K562 (cell line): ENCODE measurements around the gene TXNDC15. TPM values are rescaled to one million over a fixed set of nuclear protein-coding genes. Genes with fewer than 3 reads are reported as not detected.

Experiments
- ATAC-seq: fragments of 200-7000 bp; cut with Tn5 transposase; 3 replicates; pipeline ENCODE4 v1.9.1; 2020; ENCODE audit warnings: moderate library complexity
- BruUV-seq: library from RNA; stranded (reverse); fragments of 400-500 nt; replicated peaks from 2 replicates; lab custom pipeline; 2021; lab: Mats Ljungman, UMichigan
- CTCF ChIA-PET: fragments of 300-600 bp; formaldehyde crosslinking; extraction: SDS; loops from one replicate; lab custom pipeline; 2021; ENCODE audit warnings: low intra/inter-chr PET ratio; lab: Yijun Ruan, JAX
- POLR2A ChIA-PET: fragments of 300-600, 350-650 bp; sonication (Branson Sonifier 250); formaldehyde crosslinking; extraction: SDS; loops from one replicate; lab custom pipeline; 2021; ENCODE audit warnings: antibody characterized with exemption, inconsistent platforms; lab: Yijun Ruan, JAX
- DNase-seq, 4 experiments: peaks; one replicate each; pipeline versions ENCODE4 v3.0.0 to v3.0.0-alpha.2; 2011 to 2018; ENCODE audit warnings: low spot score in 3 of 4, mixed read lengths in 3 of 4; ENCODE audit errors: extremely low read depth in 1 of 4
- FAIRE-seq: peaks from 2 replicates; lab custom pipeline; 2011; peaks lifted over from hg19 to GRCh38; lab: Jason Lieb, UNC
- H2AFZ ChIP-seq: 2 replicates; pipeline ENCODE4 v1.6.0; 2011; ENCODE audit warnings: low read depth, low read length, control low read depth, inconsistent platforms
- H3K27ac ChIP-seq: fragments of 200-600 bp; 3 replicates; pipeline ENCODE4 v1.8.0; 2011; ENCODE audit warnings: low read depth, mild to moderate bottlenecking, control low read depth, inconsistent platforms, low read length, moderate library complexity, mixed read lengths; ENCODE audit errors: extremely low read depth
- H3K27me3 ChIP-seq, 2 experiments: fragments of 300-600 bp in 1 of 2; 2 replicates in 1 of 2; 3 replicates in 1 of 2; pipeline versions ENCODE4 v1.6.0 to v1.8.0; 2011; ENCODE audit warnings: inconsistent platforms in 2 of 2, low read length in 2 of 2, mild to moderate bottlenecking in 1 of 2, mixed read lengths in 1 of 2, moderate library complexity in 1 of 2; ENCODE audit not compliant: control insufficient read depth in 2 of 2, insufficient read depth in 2 of 2
- H3K36me3 ChIP-seq: fragments of 300-600 bp; 3 replicates; pipeline ENCODE4 v1.8.0; 2011; ENCODE audit warnings: mild to moderate bottlenecking, low read length, inconsistent platforms; ENCODE audit not compliant: control insufficient read depth, insufficient read depth
- H3K4me1 ChIP-seq, 2 experiments: fragments of 200-600 bp in 1 of 2; replicated peaks in 1 of 2; 2 replicates in 1 of 2; 3 replicates in 1 of 2; pipeline versions ENCODE4 v1.5.1 to v1.8.0; 2011; ENCODE audit warnings: inconsistent platforms in 2 of 2, low read length in 2 of 2, mild to moderate bottlenecking in 1 of 2, mixed read lengths in 1 of 2, moderate library complexity in 1 of 2; ENCODE audit not compliant: control insufficient read depth in 2 of 2, insufficient read depth in 2 of 2
- H3K4me2 ChIP-seq: 2 replicates; pipeline ENCODE4 v1.6.1; 2011; ENCODE audit warnings: low read length, control low read depth, inconsistent platforms, mixed read lengths; ENCODE audit not compliant: insufficient read depth
- H3K4me3 ChIP-seq: fragments of 200-600 bp; sonication (generic), shearing (Covaris generic); 2 replicates; pipeline ENCODE4 v1.5.1; 2016; ENCODE audit warnings: control low read depth, inconsistent platforms
- H3K79me2 ChIP-seq: fragments of 200-600 bp; 3 replicates; pipeline ENCODE4 v1.8.0; 2011; ENCODE audit warnings: low read length, inconsistent platforms; ENCODE audit not compliant: control insufficient read depth, insufficient read depth
- H3K9ac ChIP-seq, 2 experiments: 2 replicates each; pipeline versions ENCODE4 v1.6.0 to v1.6.1; 2011; ENCODE audit warnings: low read depth in 2 of 2, low read length in 2 of 2, control low read depth in 1 of 2, inconsistent platforms in 1 of 2, mild to moderate bottlenecking in 1 of 2, mixed read lengths in 1 of 2; ENCODE audit not compliant: insufficient read depth in 1 of 2
- H3K9me1 ChIP-seq: one replicate; pipeline ENCODE4 v1.6.0; 2011; ENCODE audit warnings: inconsistent platforms, mild to moderate bottlenecking, low read length, moderate library complexity; ENCODE audit not compliant: control insufficient read depth, insufficient read depth
- H3K9me3 ChIP-seq: replicated peaks from 2 replicates; pipeline ENCODE4 v1.5.1; 2011; ENCODE audit warnings: low read depth, low read length, inconsistent platforms; ENCODE audit not compliant: control insufficient read depth, insufficient read depth
- H4K20me1 ChIP-seq: replicated peaks from 2 replicates; pipeline ENCODE4 v1.6.1; 2011; ENCODE audit warnings: low read length, inconsistent platforms, mixed read lengths; ENCODE audit not compliant: control insufficient read depth, insufficient read depth
- FOSL1 ChIP-seq: fragments of 200-800 bp; sonication (Bioruptor generic); conservative IDR thresholded peaks from 2 replicates; pipeline ENCODE4 v1.6.1; 2016; ENCODE audit warnings: missing genetic modification characterization, missing compliant biosample characterization
- GABPA ChIP-seq: fragments of 200-800 bp; sonication (Bioruptor generic); conservative IDR thresholded peaks from 2 replicates; pipeline ENCODE4 v1.6.1; 2016; ENCODE audit warnings: low read depth, missing genetic modification characterization, missing compliant biosample characterization
- POLR3G ChIP-seq: IDR thresholded peaks from 2 replicates; pipeline ENCODE4 v1.6.1; 2011; ENCODE audit not compliant: insufficient read length, insufficient replicate concordance; ENCODE audit errors: extremely low read depth
- ZBTB8A ChIP-seq: fragments of 450-650 bp; IDR thresholded peaks from 2 replicates; pipeline ENCODE4 v1.6.1; 2018; ENCODE audit warnings: mild to moderate bottlenecking, moderate library complexity; ENCODE audit not compliant: partially characterized antibody
- ZNF586 ChIP-seq: fragments of 450-650 bp; formaldehyde crosslinking; conservative IDR thresholded peaks from 2 replicates; pipeline ENCODE4 v1.4.0; 2020; ENCODE audit warnings: mild to moderate bottlenecking, moderate library complexity
- ZNF780A ChIP-seq: fragments of 250-450 bp; sonication (Bioruptor Pico); IDR thresholded peaks from 2 replicates; pipeline ENCODE4 v1.5.0; 2021; ENCODE audit warnings: mild to moderate bottlenecking
- WGBS: fragments of 100-300 bp; shearing (Covaris generic); methylation state at CpG from one replicate; pipeline ENCODE4 v1.1.6; 2016; ENCODE audit warnings: low coverage, mixed read lengths; ENCODE audit not compliant: insufficient coverage; ENCODE audit errors: missing lambda C conversion rate; 5-methylcytosine and 5-hydroxymethylcytosine counted together
- in situ Hi-C: fragments of 300-500 bp; cut with MboI; formaldehyde crosslinking; loops from 4 replicates; pipeline ENCODE4 v1.15.0; 2018; ENCODE audit warnings: inconsistent platforms, mixed read lengths
- intact Hi-C: fragments of 100-400 bp; cut with micrococcal nuclease; formaldehyde crosslinking; loops from 2 replicates; pipeline ENCODE4 v1.14.2; 2022
- polyA plus RNA-seq, 8 experiments: library from polyadenylated mRNA; depleted of rRNA in 4 of 8; stranded (reverse) in 5 of 8; unstranded in 3 of 8; fragments of >200 nt; fragmentation: Nextera tagmentation in 2 of 8; fragmentation: Illumina TruSeq in 1 of 8; extraction: Ambion mirVana in 2 of 8; extraction: Trizol in 1 of 8; gene quantifications; 2 replicates each; pipeline versions ENCODE4 v1.2.1 to v1.2.3, GENCODE V29; 2011 to 2014; ENCODE audit warnings: inconsistent platforms in 1 of 8, missing spikeins in 1 of 8
- total RNA-seq, 7 experiments: library from RNA; depleted of rRNA in 6 of 7; stranded (reverse); fragments of >200 nt in 6 of 7; fragmentation: Illumina TruSeq in 2 of 7; extraction: Trizol in 2 of 7; gene quantifications; 2 replicates each; pipeline versions ENCODE4 v1.2.1 to v1.2.3, GENCODE V29; 2011 to 2021; ENCODE audit warnings: low replicate concordance in 1 of 7
- TF ChIP-seq, protein P1 (sequence below): fragments of 450-650 bp; IDR thresholded peaks from one replicate; pipeline ENCODE4 v1.6.1; 2018; ENCODE audit warnings: mild to moderate bottlenecking, moderate library complexity; ENCODE audit not compliant: partially characterized antibody
- TF ChIP-seq, protein P2 (sequence below): IDR thresholded peaks from 3 replicates; pipeline ENCODE4 v1.6.1; 2011; ENCODE audit warnings: borderline replicate concordance, mild to moderate bottlenecking, moderate library complexity; ENCODE audit not compliant: insufficient read length; ENCODE audit errors: extremely low read depth

The TXNDC15 gene
- total and polyA plus RNA-seq, 9 of the 15 experiments (the other 6 are each of a cell fraction or from before 2014, with no cell fraction given), result 3.0 to 15.4 (median 12.3) TPM

- no peak for TF ChIP-seq FOSL1 (tag)
These were observed 43.1 kb downstream of the TXNDC15 start (continued) for GRCh38 chr5:134917070-134917815.

DNA sequence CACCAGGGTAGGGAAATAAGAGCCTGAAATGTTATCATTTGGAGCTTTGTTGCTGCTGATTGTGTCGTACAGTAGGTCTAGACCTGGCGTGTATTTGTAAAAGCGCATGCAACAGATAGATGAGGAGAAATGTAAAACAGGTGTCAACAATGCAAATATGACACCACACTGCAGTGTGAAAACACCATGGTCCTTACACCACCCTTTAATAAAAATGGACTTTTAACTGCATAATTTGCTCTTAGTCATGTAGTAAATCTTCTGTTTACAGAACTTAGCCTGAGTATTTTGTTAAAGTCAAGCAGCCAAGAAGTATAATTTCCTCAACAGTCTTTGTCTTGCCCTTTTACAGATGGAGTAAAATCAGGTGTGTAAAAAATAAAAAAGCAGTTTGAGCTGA, 44.7 kb downstream of the TXNDC15 start:
- CTCF ChIA-PET, result no interaction called here
- no peak for FAIRE-seq
- H3K4me1 ChIP-seq, result no peaks in the 10 kb centered on the region; a peak in 2 of 5 replicates
- no peaks in the 10 kb centered on the region for H3K79me2 ChIP-seq
- in situ Hi-C loops, result no loop called here
- H3K27ac ChIP-seq, result no peak overlapping the region
- no peak overlapping the region for H3K4me3 ChIP-seq
- TF ChIP-seq, protein P1, sequence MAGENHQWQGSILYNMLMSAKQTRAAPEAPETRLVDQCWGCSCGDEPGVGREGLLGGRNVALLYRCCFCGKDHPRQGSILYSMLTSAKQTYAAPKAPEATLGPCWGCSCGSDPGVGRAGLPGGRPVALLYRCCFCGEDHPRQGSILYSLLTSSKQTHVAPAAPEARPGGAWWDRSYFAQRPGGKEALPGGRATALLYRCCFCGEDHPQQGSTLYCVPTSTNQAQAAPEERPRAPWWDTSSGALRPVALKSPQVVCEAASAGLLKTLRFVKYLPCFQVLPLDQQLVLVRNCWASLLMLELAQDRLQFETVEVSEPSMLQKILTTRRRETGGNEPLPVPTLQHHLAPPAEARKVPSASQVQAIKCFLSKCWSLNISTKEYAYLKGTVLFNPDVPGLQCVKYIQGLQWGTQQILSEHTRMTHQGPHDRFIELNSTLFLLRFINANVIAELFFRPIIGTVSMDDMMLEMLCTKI, result no peak
- TF ChIP-seq, protein P2, sequence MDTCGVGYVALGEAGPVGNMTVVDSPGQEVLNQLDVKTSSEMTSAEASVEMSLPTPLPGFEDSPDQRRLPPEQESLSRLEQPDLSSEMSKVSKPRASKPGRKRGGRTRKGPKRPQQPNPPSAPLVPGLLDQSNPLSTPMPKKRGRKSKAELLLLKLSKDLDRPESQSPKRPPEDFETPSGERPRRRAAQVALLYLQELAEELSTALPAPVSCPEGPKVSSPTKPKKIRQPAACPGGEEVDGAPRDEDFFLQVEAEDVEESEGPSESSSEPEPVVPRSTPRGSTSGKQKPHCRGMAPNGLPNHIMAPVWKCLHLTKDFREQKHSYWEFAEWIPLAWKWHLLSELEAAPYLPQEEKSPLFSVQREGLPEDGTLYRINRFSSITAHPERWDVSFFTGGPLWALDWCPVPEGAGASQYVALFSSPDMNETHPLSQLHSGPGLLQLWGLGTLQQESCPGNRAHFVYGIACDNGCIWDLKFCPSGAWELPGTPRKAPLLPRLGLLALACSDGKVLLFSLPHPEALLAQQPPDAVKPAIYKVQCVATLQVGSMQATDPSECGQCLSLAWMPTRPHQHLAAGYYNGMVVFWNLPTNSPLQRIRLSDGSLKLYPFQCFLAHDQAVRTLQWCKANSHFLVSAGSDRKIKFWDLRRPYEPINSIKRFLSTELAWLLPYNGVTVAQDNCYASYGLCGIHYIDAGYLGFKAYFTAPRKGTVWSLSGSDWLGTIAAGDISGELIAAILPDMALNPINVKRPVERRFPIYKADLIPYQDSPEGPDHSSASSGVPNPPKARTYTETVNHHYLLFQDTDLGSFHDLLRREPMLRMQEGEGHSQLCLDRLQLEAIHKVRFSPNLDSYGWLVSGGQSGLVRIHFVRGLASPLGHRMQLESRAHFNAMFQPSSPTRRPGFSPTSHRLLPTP, result no peak
- no peak for TF ChIP-seq POLR3G
- no peak for TF ChIP-seq ZBTB8A
- no peak for TF ChIP-seq ZNF586 (CRISPR knock-in tag)
- TF ChIP-seq ZNF780A (CRISPR knock-in tag), result no peak
- TF ChIP-seq GABPA (tag), result no peak
- TF ChIP-seq, all 486 proteins: peak for 0
- Histone ChIP-seq H3K4me2 (no peak overlapping the region), H2AFZ (no peak overlapping the region), H3K9ac (no peak overlapping the region), H3K9me1 (no peaks in the 10 kb centered on the region), H4K20me1 (no peaks in the 10 kb centered on the region; the same call in 1 of the 2 replicates), H3K9me3 (no peaks in the 10 kb centered on the region), H3K27me3 (no peaks in the 10 kb centered on the region), H3K36me3 (peaks cover 68% of the 10 kb centered on the region)
- intact Hi-C loops, result loop anchor here (5.0 kb wide), 1 partner anchor 268 kb away; no protein-coding TSS in a partner anchor
- no TSS peak for BruUV-seq
- POLR2A ChIA-PET, result interaction anchor here (0.9 to 2.8 kb wide), 3 partner anchors 10 to 53 kb away, joined by 4 to 11 read pairs (median 5); partner anchors contain the start of gene PCBD2
- WGBS, result 91% methylated on average over 3 of the region's 3 CpGs
- ATAC-seq (no peak), DNase-seq (no peak)
